Pancreas (tissue), 10 donors: ENCODE measurements around the gene OR10G4. TPM values are rescaled to one million over a fixed set of nuclear protein-coding genes. Genes with fewer than 3 reads are reported as not detected.
A peak's percentile ranks its signal among the peaks of the same experiment; 100 is the strongest.
"Not testable (repeated sequence)": the region's sequence is repeated elsewhere in the genome, so short reads cannot be mapped to it uniquely, and the experiment has no call there.

ENCODE experiments used
- ATAC-seq, 4 donors: fragments of 200-7000 bp; cut with Tn5 transposase; one replicate each; pipeline versions ENCODE4 v1.8.0 to v1.9.1; 2020; ENCODE audit warnings: mild to moderate bottlenecking in 4 of 4, moderate library complexity in 4 of 4
- DNase-seq, 6 donors: peaks; one replicate each; pipeline ENCODE4 v3.0.0-alpha.2; 2020
- FAIRE-seq: peaks from 2 replicates; lab custom pipeline; 2012; peaks lifted over from hg19 to GRCh38; lab: Jason Lieb, UNC
- H3K27ac ChIP-seq, 4 donors: fragments of 200-600 bp; sonication (generic); 1 replicate in 3 of 4; 2 replicates in 1 of 4; pipeline versions ENCODE4 v1.5.0 to v1.8.0; 2020
- H3K27me3 ChIP-seq, 4 donors: fragments of 200-600 bp; one replicate each; pipeline ENCODE4 v1.8.0; 2021
- H3K36me3 ChIP-seq, 3 donors: fragments of 200-600 bp; sonication (generic) in 1 of 3; one replicate each; pipeline versions ENCODE4 v1.5.0 to v1.8.0; 2020 to 2021
- H3K4me1 ChIP-seq, 3 donors: fragments of 200-600 bp; one replicate each; pipeline ENCODE4 v1.8.0; 2021
- H3K4me3 ChIP-seq, 4 donors: fragments of 200-600 bp; sonication (generic) in 2 of 4; one replicate each; pipeline versions ENCODE4 v1.5.0 to v1.8.0; 2020 to 2021
- H3K9me3 ChIP-seq, 4 donors: fragments of 200-600 bp; one replicate each; pipeline ENCODE4 v1.8.0; 2021
- WGBS, 2 donors: extraction: QIAGEN DNeasy Blood & Tissue Kit; methylation state at CpG; one replicate each; pipeline ENCODE4 v1.1.7; 2013; 5-methylcytosine and 5-hydroxymethylcytosine counted together
- intact Hi-C, 3 donors: fragments of 100-400 bp; cut with DNase I; formaldehyde crosslinking; loops; one replicate each; pipeline versions ENCODE4 v1.11.1 to v1.14.2; 2022
- polyA plus RNA-seq, 2 donors: library from polyadenylated mRNA; stranded (reverse); fragments of 200-250 nt; gene quantifications; one replicate each; pipeline ENCODE4 v1.2.3, GENCODE V29; 2013
- total RNA-seq, 6 donors: library from RNA; stranded (reverse); fragmentation: NEBNext Ultra II Directional in 4 of 6; extraction: Animal tissue kit (Norgen Biotek cat#: 25700) in 4 of 6; gene quantifications; one replicate each; pipeline versions ENCODE4 v1.2.1 to v1.2.4, GENCODE V29; 2021 to 2023
- TF ChIP-seq, protein P1 (sequence below), 4 donors: fragments of 200-600 bp; sonication (generic) in 3 of 4; IDR thresholded peaks; one replicate each; pipeline versions ENCODE4 v1.5.0 to v1.8.0; 2021; ENCODE audit warnings: antibody characterized with exemption in 4 of 4
- donor health status: healthy with polysubstance abuse.
- donor health status: DM: no; HTN: no; CAD: no; lungs with moderate emphysema.
- donor health status: DM: no; HTN: no; CAD: no.
- donor health status: control.
- donor health status: control.
- donor health status: Bipolar disorder and iron deficiency.
- donor health status: DM: yes; HTN: yes; CAD: no.
- donor health status: DM: no; HTN: no; CAD: no.
- donor health status: DM: no; HTN: no; CAD: no.
- donor health status: DM: yes; HTN: yes; CAD: no.

The OR10G4 gene
- total and polyA plus RNA-seq, 8 donors: 0.07 to 0.83 (median 0.37) TPM

GRCh38 chr11:123979311-123979710 lies 33.5 kb upstream of the OR10G4 start:
- DNase-seq (peak in 2 of 6 donors; percentile 48 to 52), ATAC-seq (no peak), FAIRE-seq (no peak)
- H3K9me3 ChIP-seq: no peaks in the 10 kb centered on the region
- H3K27me3 ChIP-seq: no peaks in the 10 kb centered on the region
- TF ChIP-seq, protein P1, sequence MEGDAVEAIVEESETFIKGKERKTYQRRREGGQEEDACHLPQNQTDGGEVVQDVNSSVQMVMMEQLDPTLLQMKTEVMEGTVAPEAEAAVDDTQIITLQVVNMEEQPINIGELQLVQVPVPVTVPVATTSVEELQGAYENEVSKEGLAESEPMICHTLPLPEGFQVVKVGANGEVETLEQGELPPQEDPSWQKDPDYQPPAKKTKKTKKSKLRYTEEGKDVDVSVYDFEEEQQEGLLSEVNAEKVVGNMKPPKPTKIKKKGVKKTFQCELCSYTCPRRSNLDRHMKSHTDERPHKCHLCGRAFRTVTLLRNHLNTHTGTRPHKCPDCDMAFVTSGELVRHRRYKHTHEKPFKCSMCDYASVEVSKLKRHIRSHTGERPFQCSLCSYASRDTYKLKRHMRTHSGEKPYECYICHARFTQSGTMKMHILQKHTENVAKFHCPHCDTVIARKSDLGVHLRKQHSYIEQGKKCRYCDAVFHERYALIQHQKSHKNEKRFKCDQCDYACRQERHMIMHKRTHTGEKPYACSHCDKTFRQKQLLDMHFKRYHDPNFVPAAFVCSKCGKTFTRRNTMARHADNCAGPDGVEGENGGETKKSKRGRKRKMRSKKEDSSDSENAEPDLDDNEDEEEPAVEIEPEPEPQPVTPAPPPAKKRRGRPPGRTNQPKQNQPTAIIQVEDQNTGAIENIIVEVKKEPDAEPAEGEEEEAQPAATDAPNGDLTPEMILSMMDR (IDR thresholded peaks at IDR 0.05): no peak
- WGBS, 2 donors: 87 to 98% methylated on average over 5 of the region's 5 CpGs
- no peaks in the 10 kb centered on the region for H3K4me1 ChIP-seq
- H3K4me3 ChIP-seq: no peak overlapping the region
- intact Hi-C loops: no loop called here
- no peaks in the 10 kb centered on the region for H3K36me3 ChIP-seq
- no peak overlapping the region for H3K27ac ChIP-seq

DNA sequence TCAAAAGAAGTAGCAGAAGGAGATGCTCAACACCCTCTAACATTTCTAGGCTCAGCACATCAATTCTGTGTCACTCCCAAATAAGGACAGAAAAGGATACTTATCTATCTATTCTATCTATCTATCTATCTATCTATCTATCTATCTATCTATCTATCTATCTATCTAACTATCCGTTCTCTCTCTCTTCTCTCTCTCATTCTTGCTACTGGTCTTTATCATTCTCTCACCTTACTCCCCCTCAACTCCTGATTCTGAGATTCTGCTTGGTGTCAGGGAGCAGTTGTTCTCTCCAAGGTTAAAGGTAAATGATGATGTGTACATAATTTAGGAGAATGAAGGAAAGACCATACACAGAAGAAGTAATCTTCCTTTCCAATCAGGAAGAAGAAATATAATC lies 17.7 kb upstream of the OR10G4 start, which contains the start of gene OR10G6:
Gene OR10G6, minus strand, starts transcription at position 43 of the 400 bp plus-strand sequence. Its CDS starts 0 bp downstream, at position 43.
- no peak within 1 kb of the TSS for H3K4me3 ChIP-seq
- H3K9me3 ChIP-seq: no peaks in the 10 kb centered on the region
- no peaks in the 10 kb centered on the region for H3K4me1 ChIP-seq
- intact Hi-C loops: no loop called here
- H3K27ac ChIP-seq: no peak within 1 kb of the TSS
- DNase-seq (no peak), FAIRE-seq (no peak), ATAC-seq (no peak)
- H3K27me3 ChIP-seq: no peaks in the 10 kb centered on the region
- WGBS, 2 donors: 75% methylated on average over 1 of the region's 1 CpG
- TF ChIP-seq, protein P1 (IDR thresholded peaks at IDR 0.05): no peak
- no peaks in the 10 kb centered on the region for H3K36me3 ChIP-seq

GRCh38 chr11:124015837-124016236 lies 3.0 kb downstream of the OR10G4 start:
- intact Hi-C loops, H3K4me1 ChIP-seq, H3K27ac ChIP-seq, H3K9me3 ChIP-seq, H3K4me3 ChIP-seq, H3K36me3 ChIP-seq, FAIRE-seq, H3K27me3 ChIP-seq, ATAC-seq: not testable (repeated sequence)
- WGBS, 2 donors: 93 to 97% methylated on average over 5 to 7 of the region's 9 CpGs
- peak in 1 of 6 donors; percentile 11 for DNase-seq

- Histone ChIP-seq H3K36me3 (no peaks in the 10 kb centered on the region), H3K4me3 (no peak within 1 kb of the TSS), H3K9me3 (no peaks in the 10 kb centered on the region), H3K27ac (no peak within 1 kb of the TSS), H3K27me3 (no peaks in the 10 kb centered on the region), H3K4me1 (no peaks in the 10 kb centered on the region)
- ATAC-seq: no peak
- FAIRE-seq: peak; percentile 37
- WGBS, 2 donors: 85 to 93% methylated on average over 2 of the region's 2 CpGs
- intact Hi-C loops: no loop called here
- DNase-seq: no peak
- TF ChIP-seq, protein P1 (IDR thresholded peaks at IDR 0.05): no peak
Observed at GRCh38 chr11:124026498-124026897, 13.7 kb downstream of the OR10G4 start, which contains the start of gene OR10G8. Gene OR10G8, plus strand, starts transcription at chr11:124026798. Its CDS starts 2,825 bp downstream, at chr11:124029623.

- 31 to 35% methylated on average over 1 of the region's 1 CpG for WGBS, 2 donors
- no peak for FAIRE-seq
- DNase-seq: no peak
- H3K36me3 ChIP-seq: no peaks in the 10 kb centered on the region
- H3K4me1 ChIP-seq: peaks cover 0 to 6% (median 0%) of the 10 kb centered on the region in 3 donors
- no peaks in the 10 kb centered on the region for H3K27me3 ChIP-seq
- H3K27ac ChIP-seq: no peak overlapping the region
- no peaks in the 10 kb centered on the region for H3K9me3 ChIP-seq
- no peak overlapping the region for H3K4me3 ChIP-seq
- TF ChIP-seq, protein P1 (IDR thresholded peaks at IDR 0.05): no peak
- no peak for ATAC-seq
- intact Hi-C loops: no loop called here
Observed at GRCh38 chr11:124036666-124037065, 23.9 kb downstream of the OR10G4 start.
